CD4-positive, alpha-beta T cell treated with Interleukin-17A for 4 hours (primary cell): ENCODE data around the gene CKAP5.

Experiments used
- DNase-seq: peaks from one replicate; pipeline ENCODE4 v3.0.0-alpha.2; 2020; ENCODE audit warnings: mixed read lengths

The CKAP5 gene

GRCh38 chr11:46761807-46762206 is 84.3 kb downstream of the CKAP5 start:
- DNase-seq: no peak

DNA sequence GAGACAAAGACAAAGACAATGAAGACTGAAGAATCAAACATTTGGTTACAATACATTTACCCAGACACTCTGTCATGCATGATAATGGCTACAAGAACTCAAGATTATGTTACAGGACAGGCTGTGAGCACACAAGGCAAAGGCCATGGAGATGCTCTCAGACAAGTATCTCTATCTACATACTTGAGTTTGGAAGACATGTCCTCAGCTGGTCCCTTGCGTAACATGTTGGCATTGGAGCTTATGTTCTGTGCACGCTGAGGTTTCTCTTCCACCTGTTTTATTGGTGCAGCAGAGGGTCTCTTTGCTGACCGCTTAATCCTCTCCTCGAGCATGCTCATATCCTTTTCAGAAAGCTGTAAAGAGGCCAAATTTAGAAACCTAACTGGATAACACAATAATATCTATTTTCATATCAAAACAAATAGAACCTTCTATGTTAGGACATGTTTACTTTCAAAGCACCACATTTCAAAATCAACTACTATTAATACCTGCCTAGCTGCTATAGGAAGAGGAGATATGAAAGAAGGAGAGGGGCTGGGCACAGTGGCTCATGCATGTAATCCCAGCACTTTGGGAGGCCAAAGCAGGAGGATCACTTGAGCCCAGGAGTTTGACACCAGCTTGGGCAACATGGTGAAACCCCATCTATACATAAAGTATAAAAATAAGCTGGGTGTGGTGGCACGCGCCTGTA is 85.5 kb downstream of the CKAP5 start:
- DNase-seq: no peak

- no peak for DNase-seq
These were observed 86.9 kb downstream of the CKAP5 start for GRCh38 chr11:46759196-46759595.

GRCh38 chr11:46755962-46756361 is 90.1 kb downstream of the CKAP5 start:
- DNase-seq: no peak

DNA sequence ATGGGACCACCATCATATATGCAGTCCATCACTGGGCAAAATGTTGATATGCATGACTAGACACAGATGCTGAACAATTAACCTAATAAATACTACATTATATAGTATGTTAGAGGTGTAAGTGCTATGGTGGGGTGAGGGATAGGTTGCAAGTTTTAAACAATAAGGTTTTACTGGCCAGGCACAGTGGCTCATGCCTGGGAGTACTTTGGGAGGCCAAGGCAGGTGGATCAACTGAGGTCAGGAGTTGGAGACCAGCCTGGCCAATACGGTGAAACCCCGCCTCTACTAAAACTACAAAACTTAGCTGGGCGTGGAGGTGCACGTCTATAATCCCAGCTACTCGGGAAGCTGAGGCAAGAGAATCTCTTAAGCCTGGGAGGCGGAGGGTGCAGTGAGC is 98.9 kb downstream of the CKAP5 start:
- DNase-seq: no peak

DNA sequence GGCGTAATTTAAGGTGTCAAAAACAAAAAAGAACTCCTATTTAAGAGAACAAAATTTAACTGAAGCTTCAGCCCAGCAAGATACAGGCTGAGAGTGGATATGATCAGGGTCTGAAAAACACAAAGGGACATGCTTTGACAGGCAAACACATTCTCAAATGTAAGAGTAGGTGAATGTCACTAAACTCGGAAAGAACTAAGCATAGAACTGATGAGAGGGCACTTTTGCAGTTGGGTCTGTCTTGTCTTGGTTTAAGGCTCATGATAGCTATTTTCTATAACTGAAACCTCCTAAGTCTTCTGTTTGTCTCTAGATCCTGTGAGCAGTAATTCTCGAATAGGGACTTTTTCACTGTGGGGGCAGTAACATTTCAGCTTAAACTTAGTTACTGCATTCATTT is 100.1 kb downstream of the CKAP5 start:
- no peak for DNase-seq

DNA sequence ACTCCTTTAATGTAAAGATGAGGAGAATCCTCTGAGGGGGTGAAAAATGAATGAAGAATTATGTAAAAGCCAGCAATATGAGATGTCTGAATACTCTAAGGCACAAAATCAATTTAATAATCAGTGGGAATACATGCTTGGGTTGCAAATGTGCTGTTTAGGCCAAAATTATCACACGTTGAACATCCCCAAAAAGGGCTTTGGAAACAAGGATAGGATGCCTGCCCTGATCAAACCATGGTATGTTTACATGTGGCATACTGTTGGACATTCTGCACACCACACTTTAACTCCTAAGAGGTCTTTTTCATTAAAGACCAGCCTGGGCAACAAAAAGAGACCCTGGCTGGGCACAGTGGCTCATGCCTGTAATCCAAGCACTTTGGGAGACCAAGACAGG is 100.8 kb downstream of the CKAP5 start:
- DNase-seq: no peak

DNA sequence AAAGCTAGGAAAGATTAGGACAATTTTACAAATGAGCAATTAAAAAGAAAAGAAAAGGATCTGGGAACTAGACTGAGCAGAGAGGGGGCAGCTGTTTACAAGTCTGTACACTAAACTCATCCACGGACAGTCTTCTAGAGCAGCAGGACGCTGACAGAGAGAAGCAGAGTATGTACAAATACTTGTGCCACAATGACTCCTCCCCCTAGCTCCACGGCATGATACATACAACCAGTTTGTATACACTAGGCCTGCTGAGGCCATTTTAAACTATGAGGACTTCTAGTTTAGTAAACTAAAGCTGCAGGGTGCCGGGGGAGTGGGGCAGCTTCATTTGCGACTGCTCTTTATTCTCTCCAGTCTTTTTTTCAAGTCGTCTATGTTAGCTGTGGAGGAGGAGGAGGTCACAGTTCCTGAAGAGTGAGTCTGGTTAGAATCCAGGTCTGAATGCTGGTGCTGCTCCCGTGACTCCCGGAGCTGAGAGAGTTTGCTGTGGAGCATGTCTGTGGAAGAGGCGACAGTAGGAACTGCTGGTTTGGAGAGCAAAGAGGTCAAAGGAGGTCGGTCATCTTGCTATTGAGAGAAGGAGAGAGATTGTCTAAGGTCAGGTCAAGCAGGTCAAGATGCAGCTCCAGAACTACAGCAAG is 102.3 kb downstream of the CKAP5 start:
- DNase-seq: no peak

DNA sequence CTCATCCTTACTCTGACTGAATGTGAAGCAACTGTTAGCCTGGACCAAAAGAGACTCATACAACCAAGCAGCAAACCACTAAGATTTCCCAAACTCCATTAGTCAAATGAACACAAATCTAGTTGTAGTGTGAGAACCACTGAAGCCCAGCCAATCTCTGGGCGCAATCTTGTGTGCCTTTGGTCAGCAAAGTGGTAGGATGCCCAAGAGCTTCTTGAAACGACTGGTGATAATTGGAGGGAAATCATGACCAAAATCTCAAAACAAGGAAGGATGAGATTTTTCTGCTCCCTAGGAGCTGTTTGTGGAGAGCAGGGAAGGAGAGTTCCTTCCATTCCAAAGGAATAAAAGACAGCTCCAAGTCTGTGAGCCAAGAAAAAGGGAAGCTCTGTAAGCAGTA is 103.0 kb downstream of the CKAP5 start:
- DNase-seq: no peak

- DNase-seq: no peak
These were observed 104.2 kb downstream of the CKAP5 start for GRCh38 chr11:46741600-46742484.

GRCh38 chr11:46738887-46739286 is 107.2 kb downstream of the CKAP5 start:
- no peak for DNase-seq

DNA sequence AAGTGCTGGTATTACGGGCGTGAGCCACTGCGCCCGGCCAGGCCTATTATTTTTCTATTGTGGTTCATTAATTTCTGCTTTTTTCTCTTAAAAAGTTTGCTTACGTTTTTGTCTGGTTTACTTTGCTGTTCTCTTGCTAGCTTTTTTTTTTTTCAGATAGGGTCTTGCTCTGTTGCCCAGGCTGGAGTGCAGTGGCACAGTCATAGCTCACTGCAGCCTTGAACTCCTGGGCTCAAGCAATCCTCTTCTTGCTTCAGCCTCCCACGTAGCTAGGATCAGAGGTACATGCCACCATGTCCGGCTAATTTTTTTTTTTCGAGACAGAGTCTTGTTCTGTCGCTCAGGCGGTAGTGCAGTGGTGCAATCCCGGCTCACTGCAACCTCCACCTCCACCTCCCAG is 108.4 kb downstream of the CKAP5 start:
- DNase-seq: no peak

GRCh38 chr11:46736615-46737014 is 109.5 kb downstream of the CKAP5 start:
- no peak for DNase-seq

DNA sequence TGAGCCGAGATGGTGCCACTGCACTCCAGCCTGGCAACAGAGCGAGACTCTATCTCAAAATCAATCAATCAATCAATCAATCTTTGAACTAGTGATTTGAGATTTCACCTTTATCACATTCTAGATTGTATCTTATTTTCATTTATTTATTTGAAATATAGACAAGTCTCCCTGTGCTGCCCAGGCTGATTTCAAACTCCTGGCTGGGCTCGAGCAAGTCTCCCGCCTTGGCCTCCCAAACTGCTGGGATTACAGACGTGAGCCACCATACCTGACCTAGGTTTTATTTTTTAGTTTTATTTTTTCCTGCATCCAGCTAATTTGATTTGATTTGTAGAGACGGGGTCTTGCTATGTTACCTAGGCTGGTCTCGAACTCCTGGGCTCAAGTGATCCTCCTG is 109.9 kb downstream of the CKAP5 start:
- no peak for DNase-seq

DNA sequence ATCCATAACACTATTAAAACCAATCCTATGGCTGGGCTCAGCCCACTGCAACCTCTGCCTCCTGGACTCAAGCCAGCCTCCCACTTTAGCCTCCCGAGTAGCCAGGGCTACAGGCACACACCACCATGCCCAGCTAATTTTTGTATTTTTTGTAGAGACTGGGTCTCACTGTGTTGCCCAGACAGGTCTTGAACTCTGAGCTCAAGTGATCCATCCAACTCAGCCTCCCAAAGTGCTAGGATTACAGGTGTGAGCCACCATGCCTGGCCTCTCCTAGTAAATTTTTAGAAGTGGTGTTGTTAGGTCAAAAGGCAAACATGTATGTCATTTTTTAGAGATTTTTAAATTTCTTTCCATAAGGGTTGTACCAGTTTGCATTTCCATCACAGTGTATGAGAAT is 112.8 kb downstream of the CKAP5 start:
- no peak for DNase-seq

- no peak for DNase-seq
These were observed 114.5 kb downstream of the CKAP5 start for GRCh38 chr11:46731545-46731944.

DNA sequence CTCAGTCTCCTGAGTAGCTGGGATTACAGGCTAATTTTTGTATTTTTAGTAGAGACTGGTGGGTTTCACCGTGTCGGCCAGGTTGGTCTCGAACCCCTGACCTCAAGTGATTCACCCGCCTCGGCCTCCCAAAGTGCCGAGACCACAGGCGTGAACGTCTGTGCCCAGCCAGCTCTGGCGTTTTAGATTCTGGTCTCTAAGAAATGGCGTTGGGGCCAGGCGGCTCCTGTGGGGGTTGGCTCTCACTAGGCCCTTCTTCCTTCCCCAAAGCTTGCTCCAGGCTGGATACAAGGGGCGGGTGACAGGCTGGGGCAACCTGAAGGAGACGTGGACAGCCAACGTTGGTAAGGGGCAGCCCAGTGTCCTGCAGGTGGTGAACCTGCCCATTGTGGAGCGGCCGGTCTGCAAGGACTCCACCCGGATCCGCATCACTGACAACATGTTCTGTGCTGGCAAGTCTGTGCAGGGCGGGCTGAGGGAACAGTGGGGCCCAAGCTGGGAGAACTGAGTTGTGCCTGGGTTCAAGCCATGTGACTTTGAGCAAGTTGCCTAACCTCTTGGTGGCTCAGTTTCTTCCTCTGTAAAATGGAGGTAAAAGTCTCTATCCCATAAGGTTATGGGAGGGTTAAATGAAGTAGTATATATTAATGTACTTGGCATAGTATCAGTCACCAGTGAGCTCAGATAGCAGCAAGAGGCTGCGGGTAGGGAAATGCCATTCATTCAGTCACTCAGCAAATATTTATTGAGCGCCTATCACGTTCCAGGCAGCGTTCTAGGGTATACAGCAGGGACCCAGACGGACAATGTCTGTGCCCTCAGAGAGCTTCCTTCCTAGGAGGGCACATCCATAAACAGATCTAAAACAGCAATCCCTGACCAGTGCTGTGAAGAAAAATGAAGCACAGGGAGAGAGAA is 116.7 kb downstream of the CKAP5 start:
- no peak for DNase-seq

GRCh38 chr11:46728659-46729040 is 117.4 kb downstream of the CKAP5 start:
- no peak for DNase-seq

GRCh38 chr11:46727952-46728658 is 118.0 kb downstream of the CKAP5 start:
- no peak for DNase-seq

DNA sequence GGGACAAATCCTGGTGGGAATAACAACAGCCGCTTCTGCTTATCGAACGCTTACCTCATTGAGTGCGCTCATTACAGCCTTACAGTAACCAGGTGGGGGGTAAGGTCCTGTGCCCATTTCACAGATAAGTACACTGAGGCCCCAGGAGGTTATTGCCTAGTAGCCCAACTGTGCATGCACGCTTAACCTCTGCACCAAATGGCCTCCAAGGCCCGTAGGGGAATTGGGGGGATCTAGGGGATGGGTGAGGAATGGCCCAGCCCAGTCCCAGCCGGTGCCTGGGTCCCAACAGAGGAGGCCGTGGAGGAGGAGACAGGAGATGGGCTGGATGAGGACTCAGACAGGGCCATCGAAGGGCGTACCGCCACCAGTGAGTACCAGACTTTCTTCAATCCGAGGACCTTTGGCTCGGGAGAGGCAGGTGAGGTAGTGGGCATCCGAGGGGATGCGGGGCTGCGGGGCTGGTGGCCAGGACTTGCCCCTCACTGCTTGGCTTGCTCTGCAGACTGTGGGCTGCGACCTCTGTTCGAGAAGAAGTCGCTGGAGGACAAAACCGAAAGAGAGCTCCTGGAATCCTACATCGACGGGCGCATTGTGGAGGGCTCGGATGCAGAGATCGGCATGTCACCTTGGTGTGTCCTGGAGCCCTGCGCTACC is 119.7 kb downstream of the CKAP5 start:
- DNase-seq: no peak
